ENCODE data around the gene SAFB.
"Not testable (repeated sequence)": the region's sequence is repeated elsewhere in the genome, so short reads cannot be mapped to it uniquely, and the experiment has no call there.

Gene SAFB

DNA sequence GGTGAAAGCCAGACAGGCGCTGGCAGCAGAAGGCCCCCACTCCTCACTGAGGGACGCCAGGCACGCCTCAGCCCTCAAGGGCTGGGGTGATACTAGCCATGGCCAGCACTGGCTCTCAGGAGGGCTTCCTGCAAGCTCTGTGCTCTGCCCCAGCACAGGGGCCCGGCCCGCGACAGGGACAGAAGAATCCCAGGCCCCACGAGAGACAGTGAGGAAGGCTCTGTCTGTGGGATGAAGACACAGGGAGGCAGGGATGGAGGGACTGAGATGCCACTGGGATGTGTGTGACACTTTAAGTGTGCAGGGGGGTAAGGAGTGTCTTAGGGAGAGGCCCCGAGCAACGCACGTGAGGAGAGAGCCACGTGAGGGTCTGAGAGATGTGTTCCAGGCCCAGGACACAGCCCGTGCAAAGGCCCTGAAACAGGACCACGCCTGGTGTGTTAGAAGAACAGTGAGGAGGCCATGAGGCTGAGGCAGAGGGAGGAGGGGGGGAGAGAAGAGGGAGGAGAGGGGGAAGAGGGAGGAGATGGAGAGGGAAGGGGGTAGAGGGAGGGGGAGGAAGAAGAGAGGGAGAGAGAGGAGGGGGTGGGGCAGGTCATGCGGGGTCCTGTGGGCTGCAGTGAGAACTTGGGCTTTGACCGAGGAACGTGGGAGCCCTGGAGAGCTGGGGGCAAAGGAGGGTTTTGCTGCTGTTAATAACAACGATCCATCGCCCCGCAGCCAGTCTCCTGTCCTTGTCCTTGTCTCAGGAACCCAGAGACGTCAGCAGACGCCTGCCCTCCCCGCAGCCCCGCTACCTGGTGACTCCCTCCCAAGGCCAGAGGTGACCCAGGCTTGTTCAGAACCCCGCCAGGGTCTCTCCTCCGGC lies 74.4 kb downstream of the SAFB start:
- no peak for DNase-seq (ENCODE audit: low spot score)

DNA sequence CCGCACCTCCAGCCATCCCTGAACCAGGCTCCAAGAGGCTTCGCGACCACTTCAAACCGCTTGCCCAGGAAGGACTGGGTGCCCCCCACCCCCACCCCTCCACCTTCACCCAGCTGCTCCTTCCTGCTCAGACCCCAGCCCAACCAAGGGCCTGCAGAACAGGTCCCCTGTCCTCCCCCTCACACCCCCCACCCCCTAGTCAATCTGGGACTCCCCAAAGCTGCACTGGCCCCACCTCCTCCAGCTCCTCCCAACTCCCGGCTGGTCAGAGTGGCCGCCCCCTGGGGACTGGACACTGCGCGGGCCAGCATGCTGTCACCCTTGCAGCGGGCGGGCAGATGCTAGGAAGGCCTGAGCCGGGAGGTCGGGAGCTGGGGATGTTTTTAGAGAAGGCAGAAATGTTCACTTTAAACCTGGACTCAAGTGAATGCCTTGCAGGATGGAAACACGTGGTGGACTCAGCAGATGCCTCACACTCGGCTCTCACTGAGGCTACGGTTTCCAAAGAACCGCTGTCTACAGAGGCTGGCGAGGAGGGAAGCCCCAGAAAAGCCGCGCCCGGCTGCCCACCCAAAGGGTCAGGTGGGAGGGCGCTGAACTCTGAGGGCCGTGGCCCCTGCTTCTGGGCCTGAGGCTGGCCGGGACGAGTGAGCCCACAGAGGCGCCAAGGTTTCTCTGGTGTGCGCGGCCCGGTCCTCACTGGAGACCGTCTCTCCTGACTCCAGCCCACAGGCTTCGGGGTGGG lies 75.2 kb downstream of the SAFB start:
- no peak for DNase-seq (ENCODE audit: low spot score)

DNA sequence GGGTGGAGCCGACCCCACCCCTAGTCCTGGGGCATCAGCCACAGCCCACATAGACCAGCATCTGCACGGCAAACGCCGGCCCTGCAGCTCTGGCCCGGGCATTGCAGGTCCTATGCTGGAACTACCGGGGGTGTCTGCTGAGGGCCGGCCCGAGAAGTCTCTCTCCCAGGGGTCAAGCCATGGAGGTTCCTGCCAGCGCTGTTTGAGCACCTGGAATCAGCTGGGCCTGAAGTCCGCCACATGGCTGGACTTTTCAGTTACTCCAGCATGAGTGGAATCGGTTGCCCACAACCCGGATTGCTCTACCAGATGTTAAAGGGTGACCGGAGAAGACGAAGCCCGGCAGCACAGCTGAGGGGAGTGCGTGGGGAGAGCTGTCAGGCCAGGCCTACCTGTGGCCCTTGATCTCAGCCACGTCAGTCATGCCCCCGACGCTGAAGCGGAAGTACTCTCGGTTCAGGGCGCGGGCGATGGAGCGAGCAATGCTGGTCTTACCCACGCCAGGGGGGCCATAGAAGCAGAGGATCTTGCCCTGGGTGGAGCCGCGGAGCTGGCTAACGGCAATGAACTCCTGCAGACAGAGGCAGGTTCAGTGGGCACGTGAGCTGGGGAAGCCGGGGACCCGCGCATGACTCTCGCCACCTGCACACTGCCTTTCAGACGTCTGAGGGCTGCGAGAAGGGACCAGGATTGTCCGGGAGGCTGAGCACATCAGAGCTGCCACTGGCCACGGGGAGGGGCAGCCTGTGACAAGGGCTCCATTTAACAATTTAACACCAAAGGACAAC lies 75.9 kb downstream of the SAFB start:
- peak; percentile 52 for DNase-seq (ENCODE audit: low spot score)

- DNase-seq (ENCODE audit: low spot score), result peak; percentile 44
Observed at GRCh38 chr19:5700455-5701092, 77.7 kb downstream of the SAFB start.

DNA sequence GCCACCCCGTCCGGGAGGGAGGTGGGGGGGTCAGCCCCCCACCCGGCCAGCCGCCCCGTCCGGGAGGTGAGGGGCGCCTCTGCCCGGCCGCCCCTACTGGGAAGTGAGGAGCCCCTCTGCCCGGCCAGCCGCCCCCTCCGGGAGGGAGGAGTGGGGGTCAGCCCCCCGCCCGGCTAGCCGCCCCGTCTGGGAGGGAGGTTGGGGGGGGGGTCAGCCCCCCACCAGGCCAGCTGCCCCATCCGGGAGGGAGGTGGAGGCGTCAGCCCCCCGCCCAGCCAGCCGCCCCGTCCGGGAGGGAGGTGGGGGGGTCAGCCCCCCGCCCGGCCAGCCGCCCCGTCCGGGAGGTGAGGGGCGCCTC lies 79.1 kb downstream of the SAFB start:
- DNase-seq (ENCODE audit: low spot score), result not testable (repeated sequence)

DNA sequence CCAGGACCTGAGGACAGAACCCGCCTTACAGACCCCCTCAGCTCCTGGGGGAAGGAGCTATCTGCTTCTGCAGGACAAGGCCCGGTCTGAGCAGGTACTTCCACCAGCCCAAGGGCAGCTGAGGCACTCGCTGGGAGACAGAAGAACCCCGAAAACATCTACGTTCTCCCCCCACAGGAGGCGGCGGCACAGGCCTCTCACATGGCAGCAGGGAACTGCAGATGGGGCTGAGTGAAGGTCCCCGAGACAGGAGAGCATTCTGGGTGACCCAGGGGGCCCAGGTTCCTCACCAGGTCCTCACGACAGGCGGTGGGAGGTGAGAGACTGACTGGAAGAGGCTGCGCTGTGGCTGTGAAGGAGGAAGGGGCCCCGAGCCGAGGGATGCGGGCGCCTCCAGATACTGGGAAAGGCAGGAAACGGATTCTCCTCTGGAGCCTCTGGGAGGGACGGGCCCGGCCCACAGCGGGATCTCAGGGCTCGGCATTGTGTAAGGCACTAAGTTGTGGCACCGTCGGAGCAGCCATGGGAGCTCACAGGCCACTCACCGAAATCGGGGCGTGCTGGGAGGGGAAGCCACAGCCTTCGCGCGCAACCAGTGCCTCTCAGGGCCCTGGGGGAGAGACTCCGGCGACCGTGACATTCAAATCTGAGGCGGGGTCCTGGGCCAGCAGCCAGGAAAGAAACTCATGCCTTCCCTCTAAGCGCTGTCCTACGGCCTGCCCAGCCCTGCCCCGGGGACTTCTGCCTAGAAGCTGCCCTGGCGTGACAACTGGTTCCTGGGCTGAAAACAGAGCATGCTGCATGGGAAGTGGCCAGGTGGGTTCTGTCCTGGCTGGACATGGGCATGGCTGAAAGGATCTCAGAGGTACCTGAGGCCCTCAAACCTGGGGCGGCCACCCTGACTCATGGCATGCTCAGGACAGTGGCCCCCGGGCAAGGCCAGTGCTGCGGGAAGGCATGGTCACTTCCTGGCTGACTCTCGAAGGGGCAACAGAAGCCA lies 81.2 kb downstream of the SAFB start:
- DNase-seq (ENCODE audit: low spot score), result no peak

DNA sequence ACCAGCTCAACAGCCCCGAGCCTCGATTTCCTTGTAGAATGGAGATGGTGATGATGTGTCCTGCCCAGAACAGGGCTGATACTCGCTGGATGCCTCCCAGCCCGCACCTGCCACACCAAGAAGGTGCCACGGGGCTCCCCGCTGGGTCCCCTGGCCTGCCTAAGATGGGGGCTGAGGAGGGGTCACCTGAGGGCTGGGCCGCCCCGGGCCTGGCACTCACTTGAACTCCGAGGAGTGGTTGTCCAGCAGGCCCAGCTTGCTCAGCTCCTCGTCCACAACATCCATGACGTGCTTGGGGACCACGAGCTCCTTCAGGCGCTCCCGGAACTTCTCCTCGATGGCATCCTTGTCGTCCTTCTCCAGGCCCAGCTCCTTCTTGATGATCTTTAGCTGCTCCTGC lies 82.7 kb downstream of the SAFB start:
- DNase-seq (ENCODE audit: low spot score), result no peak

GRCh38 chr19:5706876-5707573 lies 84.1 kb downstream of the SAFB start:
- DNase-seq (ENCODE audit: low spot score), result no peak

DNA sequence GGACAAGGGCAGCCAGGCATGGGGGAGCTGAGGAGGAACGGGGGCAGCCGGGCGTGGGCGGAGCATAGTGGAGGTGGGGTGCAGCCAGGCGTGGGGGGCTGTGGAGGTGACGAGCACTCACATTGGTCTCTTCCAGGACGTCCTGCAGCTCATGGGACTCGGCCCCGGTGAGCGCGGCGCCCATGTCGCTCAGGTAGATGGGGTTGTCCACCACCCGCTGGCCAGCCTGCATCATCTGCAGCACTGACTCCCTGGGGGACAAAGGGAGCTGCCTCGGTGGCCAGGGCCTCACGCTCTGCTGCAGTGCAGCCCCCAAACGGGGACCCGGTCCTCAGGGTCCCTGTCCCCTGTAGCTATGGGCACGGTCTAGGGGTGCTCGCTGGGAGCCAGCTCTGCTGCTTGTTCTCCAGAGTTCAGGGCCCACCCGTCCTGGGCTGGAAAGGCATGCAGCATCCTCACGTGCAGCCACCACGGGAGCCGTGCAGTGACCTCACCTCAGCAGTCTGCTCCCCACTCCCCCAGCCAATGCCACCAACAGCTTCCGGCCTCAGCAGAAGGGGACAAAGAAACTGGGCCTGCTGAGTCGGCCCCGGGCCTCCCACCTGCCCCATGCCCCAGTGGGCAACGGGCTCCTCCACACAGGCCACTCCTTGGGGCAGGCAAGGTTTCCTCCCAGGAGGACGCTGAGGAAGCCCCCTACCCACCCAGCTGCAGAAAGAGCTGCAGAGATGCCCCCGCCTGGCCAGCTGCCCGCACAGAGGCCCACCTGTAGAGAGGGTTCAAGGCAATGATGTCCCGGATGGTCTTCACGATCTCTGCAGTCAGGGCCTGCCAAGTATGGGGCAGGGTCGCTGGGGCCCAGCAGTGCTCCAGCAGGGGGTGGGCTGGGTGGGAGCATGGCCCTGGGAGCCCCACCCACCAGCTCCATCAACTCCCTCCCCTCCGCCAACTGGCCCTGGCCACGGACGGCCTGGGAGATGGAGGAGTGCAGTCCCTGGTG lies 85.0 kb downstream of the SAFB start:
- DNase-seq (ENCODE audit: low spot score), result no peak

DNA sequence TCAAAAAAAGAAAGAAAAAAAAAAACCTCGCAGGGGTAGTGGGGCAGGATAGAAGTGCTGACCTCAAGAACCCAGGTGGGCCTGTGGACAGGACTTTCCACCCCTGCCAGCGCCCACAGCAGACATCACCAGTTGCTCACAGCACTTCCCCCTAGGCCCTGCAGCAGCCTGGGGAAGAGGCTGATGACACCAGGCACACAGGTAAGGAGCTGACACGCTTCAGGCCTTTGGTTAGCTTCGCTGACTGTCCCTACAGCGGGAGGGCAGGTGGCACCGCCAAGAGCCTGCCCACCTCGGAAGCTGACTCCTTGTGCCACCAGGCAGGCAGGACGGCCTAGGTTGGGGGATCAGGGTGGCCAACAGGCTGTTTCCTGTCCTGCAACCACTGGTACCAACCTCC lies 88.1 kb downstream of the SAFB start:
- no peak for DNase-seq (ENCODE audit: low spot score)

DNA sequence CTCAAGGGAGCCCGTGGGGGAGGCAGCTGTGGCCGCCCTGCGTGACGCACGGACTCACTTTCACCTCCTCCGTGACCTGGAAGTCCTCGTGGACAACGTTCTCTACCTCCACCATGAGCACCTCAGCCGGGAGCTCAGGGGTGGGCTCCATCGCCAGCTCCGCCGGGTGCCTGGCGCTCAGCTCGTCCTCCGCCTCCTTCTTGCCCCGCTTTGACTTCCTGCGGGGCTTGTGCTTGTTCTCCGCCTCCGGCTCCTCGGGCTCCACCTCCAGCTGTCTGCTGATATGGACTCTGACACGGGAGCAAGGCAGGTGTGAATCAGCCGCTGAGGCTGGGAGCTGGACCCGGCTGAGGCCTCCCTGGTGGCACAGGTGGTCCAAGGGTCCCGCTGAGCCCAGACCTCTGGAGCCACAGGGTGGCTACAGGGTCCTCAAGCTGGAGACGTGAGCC lies 88.9 kb downstream of the SAFB start:
- no peak for DNase-seq (ENCODE audit: low spot score)

- no peak for DNase-seq (ENCODE audit: low spot score)
Observed at GRCh38 chr19:5713228-5713627, 90.3 kb downstream of the SAFB start.

- DNase-seq (ENCODE audit: low spot score), result no peak
Observed at GRCh38 chr19:5714816-5715215, 91.9 kb downstream of the SAFB start.

GRCh38 chr19:5717215-5717935 lies 94.5 kb downstream of the SAFB start:
- DNase-seq (ENCODE audit: low spot score), result no peak

All from left forelimb (tissue), 1 donor.